Measurements from ENCODE around the gene HMBS. TPM values are rescaled to one million over a fixed set of nuclear protein-coding genes. Genes with fewer than 3 reads are reported as not detected.
A peak's percentile ranks its signal among the peaks of the same experiment; 100 is the strongest.

HMBS gene
- total and polyA plus RNA-seq, 2 experiments from 2014 or later, result 5.1 to 46.1 TPM

GRCh38 chr11:119094816-119095065 lies 10.1 kb downstream of the HMBS start:
- Histone ChIP-seq H3K4me1 (ENCODE audit: insufficient read depth) (peaks cover 18% of the 10 kb centered on the region), H3K36me3 (ENCODE audit: low read depth) (peaks cover 10% of the 10 kb centered on the region; the same call in 1 of the 2 replicates), H3K79me2 (ENCODE audit: insufficient read depth) (peaks cover 55% of the 10 kb centered on the region), H3F3A (ENCODE audit: insufficient read depth) (peaks cover 22% of the 10 kb centered on the region), H4K20me1 (ENCODE audit: insufficient read depth) (no peaks in the 10 kb centered on the region), H2AFZ (peak overlapping the region; percentile 30), H3K9me3 (ENCODE audit: low read depth) (no peaks in the 10 kb centered on the region), H3K4me3 (peak overlapping the region; percentile 89), H3K9me2 (ENCODE audit: insufficient read depth) (no peaks in the 10 kb centered on the region), H3K27me3 (replicated peaks; ENCODE audit: insufficient read depth) (no peaks in the 10 kb centered on the region), H3K4me2 (ENCODE audit: unreplicated experiment) (peak overlapping the region; percentile 98), H3K9ac (peak overlapping the region; percentile 87), H3K27ac (peak overlapping the region; percentile 68)
- in situ Hi-C loops (cut with MboI), result no loop called here
- WGBS, 2 experiments (ENCODE audit: low coverage in 1 of 2, low lambda C conversion rate in 2 of 2, missing lambda C conversion rate in 2 of 2), result 0% methylated on average over 1 of the region's 19 CpGs; no CpG with 5 or more reads in 1 of the 2 experiments
- DNase-seq, result peak; percentile 93
- no peak for TF ChIP-seq EZH2phosphoT487 (IDR thresholded peaks at IDR 0.05; ENCODE audit: insufficient read depth, low read depth)
- no peak for TF ChIP-seq EZH2 (IDR thresholded peaks at IDR 0.05; ENCODE audit: insufficient read depth, poor library complexity, severe bottlenecking)

- TF ChIP-seq EZH2 (IDR thresholded peaks at IDR 0.05; ENCODE audit: insufficient read depth, poor library complexity, severe bottlenecking) (no peak), EZH2phosphoT487 (IDR thresholded peaks at IDR 0.05; ENCODE audit: insufficient read depth, low read depth) (no peak)
- Histone ChIP-seq H3K4me2 (ENCODE audit: unreplicated experiment) (peak overlapping the region; percentile 98), H2AFZ (peak overlapping the region; percentile 41), H3K4me1 (ENCODE audit: insufficient read depth) (peaks cover 23% of the 10 kb centered on the region), H3K27ac (peak overlapping the region; percentile 68), H3K9me2 (ENCODE audit: insufficient read depth) (no peaks in the 10 kb centered on the region), H3K27me3 (replicated peaks; ENCODE audit: insufficient read depth) (no peaks in the 10 kb centered on the region), H3K4me3 (peak overlapping the region; percentile 89), H3K36me3 (ENCODE audit: low read depth) (peaks cover 10% of the 10 kb centered on the region; the same call in 1 of the 2 replicates), H4K20me1 (ENCODE audit: insufficient read depth) (no peaks in the 10 kb centered on the region), H3K79me2 (ENCODE audit: insufficient read depth) (peaks cover 61% of the 10 kb centered on the region), H3F3A (ENCODE audit: insufficient read depth) (peaks cover 22% of the 10 kb centered on the region), H3K9me3 (ENCODE audit: low read depth) (no peaks in the 10 kb centered on the region), H3K9ac (peak overlapping the region; percentile 87)
- DNase-seq, result peak; percentile 99
- 1% methylated on average over 68 to 72 of the region's 79 CpGs for WGBS, 2 experiments (ENCODE audit: low coverage in 1 of 2, low lambda C conversion rate in 2 of 2, missing lambda C conversion rate in 2 of 2)
- in situ Hi-C loops (cut with MboI), result no loop called here
Observed at GRCh38 chr11:119095066-119095880, 10.6 kb downstream of the HMBS start.

GRCh38 chr11:119099711-119100110 lies 15.0 kb downstream of the HMBS start:
- 71% methylated on average over 6 of the region's 6 CpGs for WGBS, 2 experiments (ENCODE audit: low coverage in 1 of 2, low lambda C conversion rate in 2 of 2, missing lambda C conversion rate in 2 of 2)
- in situ Hi-C loops (cut with MboI), result no loop called here

GRCh38 chr11:119100246-119100970 lies 15.7 kb downstream of the HMBS start:
- H3K9ac ChIP-seq, result peak overlapping the region; percentile 89
- H3K79me2 ChIP-seq (ENCODE audit: insufficient read depth), result peaks cover 40% of the 10 kb centered on the region
- H3F3A ChIP-seq (ENCODE audit: insufficient read depth), result peaks cover 31% of the 10 kb centered on the region
- H3K4me1 ChIP-seq (ENCODE audit: insufficient read depth), result peaks cover 20% of the 10 kb centered on the region
- in situ Hi-C loops (cut with MboI), result no loop called here
- H4K20me1 ChIP-seq (ENCODE audit: insufficient read depth), result no peaks in the 10 kb centered on the region
- no peak for TF ChIP-seq EZH2 (IDR thresholded peaks at IDR 0.05; ENCODE audit: insufficient read depth, poor library complexity, severe bottlenecking)
- no peak for TF ChIP-seq EZH2phosphoT487 (IDR thresholded peaks at IDR 0.05; ENCODE audit: insufficient read depth, low read depth)
- peak overlapping the region; percentile 92 for H3K4me2 ChIP-seq (ENCODE audit: unreplicated experiment)
- H3K9me3 ChIP-seq (ENCODE audit: low read depth), result no peaks in the 10 kb centered on the region
- H3K36me3 ChIP-seq (ENCODE audit: low read depth), result peaks cover 10% of the 10 kb centered on the region; the same call in 1 of the 2 replicates
- no peaks in the 10 kb centered on the region for H3K9me2 ChIP-seq (ENCODE audit: insufficient read depth)
- peak; percentile 65 for DNase-seq
- H2AFZ ChIP-seq, result peak overlapping the region; percentile 89; the same call in 1 of the 2 replicates
- H3K27me3 ChIP-seq (replicated peaks; ENCODE audit: insufficient read depth), result no peaks in the 10 kb centered on the region
- no peak overlapping the region; the same call in 1 of the 2 replicates for H3K27ac ChIP-seq
- WGBS, 2 experiments (ENCODE audit: low coverage in 1 of 2, low lambda C conversion rate in 2 of 2, missing lambda C conversion rate in 2 of 2), result 57 to 60% methylated on average over 11 of the region's 11 CpGs
- peak overlapping the region; percentile 84 for H3K4me3 ChIP-seq

More at GRCh38 chr11:119099711-119100110, 15.0 kb downstream of the HMBS start:
- H3K4me3 ChIP-seq, result 0 out of 2 replicates have a peak overlapping the region, but pooled peaks have one; percentile 84
- H4K20me1 ChIP-seq (ENCODE audit: insufficient read depth), result no peaks in the 10 kb centered on the region
- H3K36me3 ChIP-seq (ENCODE audit: low read depth), result peaks cover 10% of the 10 kb centered on the region; the same call in 1 of the 2 replicates
- no peaks in the 10 kb centered on the region for H3K9me3 ChIP-seq (ENCODE audit: low read depth)
- no peak overlapping the region for H3K4me2 ChIP-seq (ENCODE audit: unreplicated experiment)
- DNase-seq, result no peak
- no peaks in the 10 kb centered on the region for H3K9me2 ChIP-seq (ENCODE audit: insufficient read depth)
- H3K9ac ChIP-seq, result peak overlapping the region; percentile 89
- H3K27ac ChIP-seq, result no peak overlapping the region
- no peaks in the 10 kb centered on the region for H3K27me3 ChIP-seq (replicated peaks; ENCODE audit: insufficient read depth)
- peaks cover 46% of the 10 kb centered on the region for H3K79me2 ChIP-seq (ENCODE audit: insufficient read depth)
- peaks cover 31% of the 10 kb centered on the region for H3F3A ChIP-seq (ENCODE audit: insufficient read depth)
- H3K4me1 ChIP-seq (ENCODE audit: insufficient read depth), result peaks cover 20% of the 10 kb centered on the region
- no peak overlapping the region for H2AFZ ChIP-seq
- TF ChIP-seq EZH2 (IDR thresholded peaks at IDR 0.05; ENCODE audit: insufficient read depth, poor library complexity, severe bottlenecking) (no peak), EZH2phosphoT487 (IDR thresholded peaks at IDR 0.05; ENCODE audit: insufficient read depth, low read depth) (no peak)

Measured in GM23248 (cell line).